ENCODE data around the gene GABRB3. TPM values are rescaled to one million over a fixed set of nuclear protein-coding genes. Genes with fewer than 3 reads are reported as not detected.
A peak's percentile ranks its signal among the peaks of the same experiment; 100 is the strongest.

The GABRB3 gene
- total and polyA plus RNA-seq, 12 donors: 0.23 to 4.5 (median 1.7) TPM

GRCh38 chr15:26615927-26616302 is 157.0 kb downstream of the GABRB3 start:
- ATAC-seq (no peak), DNase-seq (no peak)
- Histone ChIP-seq H3K4me1 (no peaks in the 10 kb centered on the region), H3K4me3 (no peak overlapping the region), H3K9me3 (peaks cover 0 to 5% (median 0%) of the 10 kb centered on the region in 11 donors), H3K27me3 (no peaks in the 10 kb centered on the region), H3K36me3 (no peaks in the 10 kb centered on the region), H3K27ac (no peak overlapping the region)
- TF ChIP-seq, protein P1, sequence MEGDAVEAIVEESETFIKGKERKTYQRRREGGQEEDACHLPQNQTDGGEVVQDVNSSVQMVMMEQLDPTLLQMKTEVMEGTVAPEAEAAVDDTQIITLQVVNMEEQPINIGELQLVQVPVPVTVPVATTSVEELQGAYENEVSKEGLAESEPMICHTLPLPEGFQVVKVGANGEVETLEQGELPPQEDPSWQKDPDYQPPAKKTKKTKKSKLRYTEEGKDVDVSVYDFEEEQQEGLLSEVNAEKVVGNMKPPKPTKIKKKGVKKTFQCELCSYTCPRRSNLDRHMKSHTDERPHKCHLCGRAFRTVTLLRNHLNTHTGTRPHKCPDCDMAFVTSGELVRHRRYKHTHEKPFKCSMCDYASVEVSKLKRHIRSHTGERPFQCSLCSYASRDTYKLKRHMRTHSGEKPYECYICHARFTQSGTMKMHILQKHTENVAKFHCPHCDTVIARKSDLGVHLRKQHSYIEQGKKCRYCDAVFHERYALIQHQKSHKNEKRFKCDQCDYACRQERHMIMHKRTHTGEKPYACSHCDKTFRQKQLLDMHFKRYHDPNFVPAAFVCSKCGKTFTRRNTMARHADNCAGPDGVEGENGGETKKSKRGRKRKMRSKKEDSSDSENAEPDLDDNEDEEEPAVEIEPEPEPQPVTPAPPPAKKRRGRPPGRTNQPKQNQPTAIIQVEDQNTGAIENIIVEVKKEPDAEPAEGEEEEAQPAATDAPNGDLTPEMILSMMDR (IDR thresholded peaks at IDR 0.05): no peak
- WGBS, 2 donors: 78 to 83% methylated on average over 3 of the region's 3 CpGs
- intact Hi-C loops (cut with DNase I): no loop called here

- H3K27ac ChIP-seq: no peak overlapping the region
- H3K4me3 ChIP-seq: no peak overlapping the region
- ATAC-seq: peak in 2 of 8 donors; percentile 55 to 68
- intact Hi-C loops (cut with DNase I): no loop called here
- WGBS, 2 donors: 82 to 89% methylated on average over 7 of the region's 7 CpGs
- no peak for DNase-seq
- H3K36me3 ChIP-seq: no peaks in the 10 kb centered on the region
- peaks cover 0 to 6% (median 0%) of the 10 kb centered on the region in 11 donors for H3K9me3 ChIP-seq
- H3K27me3 ChIP-seq: no peaks in the 10 kb centered on the region
- no peaks in the 10 kb centered on the region for H3K4me1 ChIP-seq
- TF ChIP-seq, protein P1 (IDR thresholded peaks at IDR 0.05): no peak
Observed at GRCh38 chr15:26615188-26615926, 157.5 kb downstream of the GABRB3 start.

DNA sequence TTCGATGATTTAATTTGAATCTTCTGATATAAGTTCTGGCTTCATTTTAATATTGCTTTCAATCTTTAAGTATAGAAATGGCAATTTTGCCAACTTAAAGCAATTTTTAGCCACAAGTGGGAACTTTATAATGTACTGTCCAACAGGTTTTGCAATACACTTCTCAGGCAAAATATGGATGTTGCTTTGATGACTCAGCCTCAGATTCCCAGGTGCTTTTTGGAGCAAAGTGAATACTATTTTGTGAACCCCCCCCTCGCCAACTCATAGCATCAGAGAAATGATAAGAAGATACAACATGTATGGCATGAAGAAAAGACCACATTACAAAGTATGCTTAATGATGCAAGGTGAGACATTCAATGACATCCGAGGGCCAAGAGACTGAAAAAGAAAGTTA is 158.1 kb downstream of the GABRB3 start:
- H3K27me3 ChIP-seq: no peaks in the 10 kb centered on the region
- H3K36me3 ChIP-seq: no peaks in the 10 kb centered on the region
- DNase-seq: no peak
- no peak overlapping the region for H3K27ac ChIP-seq
- ATAC-seq: no peak
- H3K4me3 ChIP-seq: no peak overlapping the region
- H3K9me3 ChIP-seq: peaks cover 0 to 12% (median 0%) of the 10 kb centered on the region in 11 donors
- WGBS, 2 donors: 66 to 67% methylated on average over 3 of the region's 3 CpGs
- H3K4me1 ChIP-seq: no peaks in the 10 kb centered on the region
- intact Hi-C loops (cut with DNase I): no loop called here
- TF ChIP-seq, protein P1 (IDR thresholded peaks at IDR 0.05): no peak

DNA sequence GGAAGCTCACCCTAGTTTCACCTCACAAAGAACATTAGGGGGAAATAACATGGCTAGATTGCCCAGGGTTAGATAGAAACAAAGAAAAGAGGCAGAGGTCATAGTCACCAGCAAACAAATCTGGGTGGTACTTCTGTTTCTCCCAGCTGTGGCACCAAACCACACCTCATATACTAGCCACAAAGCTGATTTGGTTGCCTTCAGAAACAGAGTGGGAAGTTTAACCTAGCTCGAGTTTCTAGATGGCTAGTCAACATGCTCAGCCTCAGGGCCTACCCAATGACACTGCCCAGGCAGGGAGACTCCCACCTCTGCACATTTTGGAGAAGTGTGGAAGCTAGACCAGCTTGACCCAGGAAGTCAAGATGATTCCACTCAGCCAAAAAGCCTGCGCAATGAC is 174.2 kb downstream of the GABRB3 start:
- no peaks in the 10 kb centered on the region for H3K27me3 ChIP-seq
- ATAC-seq (no peak), DNase-seq (no peak)
- no peaks in the 10 kb centered on the region for H3K4me1 ChIP-seq
- WGBS, 2 donors: 29 to 74% methylated on average over 2 of the region's 2 CpGs
- TF ChIP-seq, protein P1 (IDR thresholded peaks at IDR 0.05): no peak
- H3K4me3 ChIP-seq: no peak overlapping the region
- H3K27ac ChIP-seq: no peak overlapping the region
- H3K36me3 ChIP-seq: no peaks in the 10 kb centered on the region
- intact Hi-C loops (cut with DNase I): no loop called here
- peaks cover 0 to 64% (median 8%) of the 10 kb centered on the region in 11 donors for H3K9me3 ChIP-seq

Data from heart right ventricle (tissue), 16 donors.